HepG2 (cell line): ENCODE data around the gene TRIM25. TPM values are rescaled to one million over a fixed set of nuclear protein-coding genes. Genes with fewer than 3 reads are reported as not detected.

ENCODE experiments used
- CCDC6 ChIP-seq: sonication (generic); formaldehyde crosslinking; IDR thresholded peaks from 2 replicates; pipeline ENCODE4 v1.8.1; 2022; ENCODE audit warnings: mild to moderate bottlenecking, missing genetic modification reagents, moderate library complexity
- DMTF1 ChIP-seq: sonication (generic); formaldehyde crosslinking; IDR thresholded peaks from 2 replicates; pipeline ENCODE4 v1.4.0; 2020; ENCODE audit warnings: mild to moderate bottlenecking, missing genetic modification reagents
- GABPB1 ChIP-seq: IDR thresholded peaks from 2 replicates; pipeline ENCODE4 v1.6.1; 2016; ENCODE audit warnings: mild to moderate bottlenecking, missing genetic modification reagents, moderate library complexity, missing compliant biosample characterization
- GATAD2A ChIP-seq: IDR thresholded peaks from 2 replicates; pipeline ENCODE4 v1.6.1; 2016
- HNF1A ChIP-seq, 2 experiments: sonication (generic) in 1 of 2; formaldehyde crosslinking in 1 of 2; IDR thresholded peaks; 2 replicates each; pipeline versions ENCODE4 v1.4.0 to v1.6.1; 2016 to 2020; ENCODE audit warnings: borderline replicate concordance in 1 of 2, low read depth in 1 of 2, mild to moderate bottlenecking in 1 of 2, missing genetic modification reagents in 1 of 2
- HNRNPK ChIP-seq: fragments of 200-400 bp; formaldehyde crosslinking; IDR thresholded peaks from 2 replicates; pipeline ENCODE4 v1.6.1; 2018; ENCODE audit warnings: low read length, low read depth, moderate library complexity, mild to moderate bottlenecking; ENCODE audit not compliant: poor library complexity, severe bottlenecking
- KDM5A ChIP-seq: fragments of 200-600 bp; sonication (generic); IDR thresholded peaks from 2 replicates; pipeline ENCODE4 v1.7.0; 2018; ENCODE audit warnings: antibody characterized with exemption, mild to moderate bottlenecking, low read length, borderline replicate concordance
- PHF5A ChIP-seq: IDR thresholded peaks from one replicate; pipeline ENCODE4 v1.6.1; 2018; ENCODE audit warnings: low read depth, missing genetic modification reagents; ENCODE audit not compliant: unreplicated experiment
- ZNF552 ChIP-seq: sonication (generic); formaldehyde crosslinking; IDR thresholded peaks from 2 replicates; pipeline ENCODE4 v1.9.0; 2022; ENCODE audit warnings: missing genetic modification reagents, mild to moderate bottlenecking, borderline replicate concordance
- polyA plus RNA-seq, 8 experiments: library from polyadenylated mRNA; depleted of rRNA in 3 of 8; stranded (reverse) in 7 of 8; unstranded in 1 of 8; fragments of >200 nt; fragmentation: Illumina TruSeq in 4 of 8; extraction: Trizol in 4 of 8; gene quantifications; 2 replicates each; pipeline versions ENCODE4 v1.2.1 to v1.2.3, GENCODE V29; 2011 to 2016; ENCODE audit warnings: low read depth in 4 of 8, missing spikeins in 1 of 8, mixed read lengths in 1 of 8; ENCODE audit not compliant: insufficient read depth in 1 of 8
- total RNA-seq, 5 experiments: library from RNA; depleted of rRNA; stranded (reverse); fragments of >200 nt; fragmentation: Illumina TruSeq; extraction: Trizol; gene quantifications; 2 replicates each; pipeline ENCODE4 v1.2.3, GENCODE V29; 2016; ENCODE audit warnings: low read depth in 1 of 5
- TF ChIP-seq, protein P1 (sequence below): sonication (generic); formaldehyde crosslinking; IDR thresholded peaks from 2 replicates; pipeline ENCODE4 v1.4.0; 2020; ENCODE audit warnings: mild to moderate bottlenecking, low read depth, missing genetic modification reagents
- TF ChIP-seq, protein P2 (sequence below): sonication (generic); formaldehyde crosslinking; IDR thresholded peaks from 2 replicates; pipeline ENCODE4 v1.4.0; 2020; ENCODE audit warnings: missing genetic modification reagents
- TF ChIP-seq, protein P3 (sequence below): sonication (generic); formaldehyde crosslinking; IDR thresholded peaks from 2 replicates; pipeline ENCODE4 v1.5.0; 2020; ENCODE audit warnings: mild to moderate bottlenecking, low read depth, missing genetic modification reagents, borderline replicate concordance

The TRIM25 gene
- total and polyA plus RNA-seq, 2 of the 13 experiments (the other 11 are each of a cell fraction or from before 2014, with no cell fraction given): 30.8 to 42.2 TPM

DNA sequence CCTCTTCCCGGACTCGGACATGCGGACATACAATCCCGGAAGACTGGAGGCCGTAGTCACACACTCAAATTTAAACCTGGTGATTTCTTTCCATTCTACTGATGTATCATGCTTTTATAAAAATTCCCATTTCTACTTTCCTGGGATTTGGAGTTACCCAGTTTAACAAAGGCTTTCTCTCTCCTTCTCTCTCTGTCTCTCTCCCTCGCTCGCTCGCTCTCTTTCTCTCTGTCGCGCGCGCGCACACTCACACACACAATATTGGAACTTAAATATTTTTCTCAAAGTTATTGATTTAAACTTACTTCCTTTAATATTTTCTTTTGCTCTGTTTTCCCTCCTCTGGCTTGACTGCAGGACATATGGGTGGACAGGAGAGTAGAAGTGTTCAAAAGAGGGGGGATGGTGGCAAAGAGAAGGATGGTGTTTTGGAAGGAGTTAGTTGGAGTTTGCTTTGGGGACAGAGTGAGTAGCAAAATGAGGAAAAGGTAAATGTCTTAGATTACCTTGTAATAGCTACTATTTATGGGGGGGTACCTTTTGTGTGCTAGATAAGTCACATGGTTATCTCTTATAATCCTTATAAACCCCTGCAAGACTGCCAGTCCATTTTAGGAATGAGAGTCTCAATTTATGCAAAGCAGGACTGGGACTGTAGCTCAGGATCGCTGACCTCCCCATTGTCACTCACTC, 878 bp upstream of the TRIM25 start (continued):
- TF ChIP-seq HNF1A (IDR thresholded peaks at IDR 0.05; ENCODE audit: low read depth) (0 out of 2 replicates have a peak, but pooled peaks have one; percentile 1), HNF1A (CRISPR knock-in tag; IDR thresholded peaks at IDR 0.05; ENCODE audit: borderline replicate concordance) (no peak), GATAD2A (CRISPR knock-in tag) (peak; percentile 7; the same call in 1 of the 2 replicates), DMTF1 (CRISPR knock-in tag) (no peak), HNRNPK (peak; percentile 15), GABPB1 (CRISPR knock-in tag) (no peak), CCDC6 (CRISPR knock-in tag) (0 out of 2 replicates have a peak, but pooled peaks have one; percentile 9), ZNF552 (0 out of 2 replicates have a peak, but pooled peaks have one; percentile 1), KDM5A (0 out of 2 replicates have a peak, but pooled peaks have one; percentile 12), PHF5A (CRISPR knock-in tag) (peak; percentile 14)
- TF ChIP-seq, protein P1, sequence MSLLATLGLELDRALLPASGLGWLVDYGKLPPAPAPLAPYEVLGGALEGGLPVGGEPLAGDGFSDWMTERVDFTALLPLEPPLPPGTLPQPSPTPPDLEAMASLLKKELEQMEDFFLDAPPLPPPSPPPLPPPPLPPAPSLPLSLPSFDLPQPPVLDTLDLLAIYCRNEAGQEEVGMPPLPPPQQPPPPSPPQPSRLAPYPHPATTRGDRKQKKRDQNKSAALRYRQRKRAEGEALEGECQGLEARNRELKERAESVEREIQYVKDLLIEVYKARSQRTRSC (CRISPR knock-in tag): no peak
- TF ChIP-seq, protein P2, sequence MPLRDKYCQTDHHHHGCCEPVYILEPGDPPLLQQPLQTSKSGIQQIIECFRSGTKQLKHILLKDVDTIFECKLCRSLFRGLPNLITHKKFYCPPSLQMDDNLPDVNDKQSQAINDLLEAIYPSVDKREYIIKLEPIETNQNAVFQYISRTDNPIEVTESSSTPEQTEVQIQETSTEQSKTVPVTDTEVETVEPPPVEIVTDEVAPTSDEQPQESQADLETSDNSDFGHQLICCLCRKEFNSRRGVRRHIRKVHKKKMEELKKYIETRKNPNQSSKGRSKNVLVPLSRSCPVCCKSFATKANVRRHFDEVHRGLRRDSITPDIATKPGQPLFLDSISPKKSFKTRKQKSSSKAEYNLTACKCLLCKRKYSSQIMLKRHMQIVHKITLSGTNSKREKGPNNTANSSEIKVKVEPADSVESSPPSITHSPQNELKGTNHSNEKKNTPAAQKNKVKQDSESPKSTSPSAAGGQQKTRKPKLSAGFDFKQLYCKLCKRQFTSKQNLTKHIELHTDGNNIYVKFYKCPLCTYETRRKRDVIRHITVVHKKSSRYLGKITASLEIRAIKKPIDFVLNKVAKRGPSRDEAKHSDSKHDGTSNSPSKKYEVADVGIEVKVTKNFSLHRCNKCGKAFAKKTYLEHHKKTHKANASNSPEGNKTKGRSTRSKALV (CRISPR knock-in tag): peak; percentile 10; the same call in 1 of the 2 replicates
- TF ChIP-seq, protein P3, sequence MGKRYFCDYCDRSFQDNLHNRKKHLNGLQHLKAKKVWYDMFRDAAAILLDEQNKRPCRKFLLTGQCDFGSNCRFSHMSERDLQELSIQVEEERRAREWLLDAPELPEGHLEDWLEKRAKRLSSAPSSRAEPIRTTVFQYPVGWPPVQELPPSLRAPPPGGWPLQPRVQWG: no peak
